HCT116 (cell line): ENCODE results near the gene GAB2.

ENCODE experiments used
- CBX3 ChIP-seq: IDR thresholded peaks from 2 replicates; pipeline ENCODE4 v1.6.1; 2012; ENCODE audit warnings: low read depth
- EZH2 ChIP-seq: fragments of 200-600 bp; sonication (generic); IDR thresholded peaks from 2 replicates; pipeline ENCODE4 v1.6.1; 2017; ENCODE audit warnings: antibody characterized with exemption, mixed run types
- EZH2phosphoT487 ChIP-seq: fragments of 200-600 bp; IDR thresholded peaks from 2 replicates; pipeline ENCODE4 v1.6.1; 2018; ENCODE audit warnings: antibody characterized with exemption, borderline replicate concordance
- MAX ChIP-seq: IDR thresholded peaks from 2 replicates; pipeline ENCODE4 v1.6.1; 2012
- POLR2A ChIP-seq: IDR thresholded peaks from 2 replicates; pipeline ENCODE4 v1.7.0; 2011; ENCODE audit warnings: borderline replicate concordance; ENCODE audit not compliant: insufficient read depth, insufficient read length; ENCODE audit errors: extremely low read depth
- POLR2AphosphoS5 ChIP-seq: IDR thresholded peaks from 2 replicates; pipeline ENCODE4 v1.6.1; 2011; ENCODE audit warnings: mild to moderate bottlenecking, low read depth, low read length, moderate library complexity
- SP1 ChIP-seq: IDR thresholded peaks from 2 replicates; pipeline ENCODE4 v1.6.1; 2012; ENCODE audit warnings: low read depth
- SRF ChIP-seq: IDR thresholded peaks from 2 replicates; pipeline ENCODE4 v1.6.1; 2012; ENCODE audit warnings: low read depth
- ZFX ChIP-seq: fragments of 450-650 bp; IDR thresholded peaks from 2 replicates; pipeline ENCODE4 v1.6.1; 2017
- TF ChIP-seq, protein P1 (sequence below): IDR thresholded peaks from 2 replicates; pipeline ENCODE4 v1.6.1; 2012; ENCODE audit warnings: low read depth
- TF ChIP-seq, protein P2 (sequence below), 3 experiments: fragments of 200-600 bp in 1 of 3; sonication (generic) in 1 of 3; IDR thresholded peaks in 2 of 3; conservative IDR thresholded peaks in 1 of 3; 2 replicates each; pipeline ENCODE4 v1.5.1; 2012 to 2017; ENCODE audit warnings: low read depth in 2 of 3, low read length in 2 of 3, antibody characterized with exemption in 1 of 3, borderline replicate concordance in 1 of 3, control low read depth in 1 of 3, mild to moderate bottlenecking in 1 of 3, mixed read lengths in 1 of 3, mixed run types in 1 of 3, moderate library complexity in 1 of 3; ENCODE audit not compliant: insufficient read depth in 1 of 3
- TF ChIP-seq, protein P3 (sequence below): IDR thresholded peaks from 2 replicates; pipeline ENCODE4 v1.6.1; 2011; ENCODE audit warnings: mild to moderate bottlenecking, low read length, moderate library complexity; ENCODE audit not compliant: insufficient replicate concordance; ENCODE audit errors: extremely low read depth

- TF ChIP-seq, protein P1, sequence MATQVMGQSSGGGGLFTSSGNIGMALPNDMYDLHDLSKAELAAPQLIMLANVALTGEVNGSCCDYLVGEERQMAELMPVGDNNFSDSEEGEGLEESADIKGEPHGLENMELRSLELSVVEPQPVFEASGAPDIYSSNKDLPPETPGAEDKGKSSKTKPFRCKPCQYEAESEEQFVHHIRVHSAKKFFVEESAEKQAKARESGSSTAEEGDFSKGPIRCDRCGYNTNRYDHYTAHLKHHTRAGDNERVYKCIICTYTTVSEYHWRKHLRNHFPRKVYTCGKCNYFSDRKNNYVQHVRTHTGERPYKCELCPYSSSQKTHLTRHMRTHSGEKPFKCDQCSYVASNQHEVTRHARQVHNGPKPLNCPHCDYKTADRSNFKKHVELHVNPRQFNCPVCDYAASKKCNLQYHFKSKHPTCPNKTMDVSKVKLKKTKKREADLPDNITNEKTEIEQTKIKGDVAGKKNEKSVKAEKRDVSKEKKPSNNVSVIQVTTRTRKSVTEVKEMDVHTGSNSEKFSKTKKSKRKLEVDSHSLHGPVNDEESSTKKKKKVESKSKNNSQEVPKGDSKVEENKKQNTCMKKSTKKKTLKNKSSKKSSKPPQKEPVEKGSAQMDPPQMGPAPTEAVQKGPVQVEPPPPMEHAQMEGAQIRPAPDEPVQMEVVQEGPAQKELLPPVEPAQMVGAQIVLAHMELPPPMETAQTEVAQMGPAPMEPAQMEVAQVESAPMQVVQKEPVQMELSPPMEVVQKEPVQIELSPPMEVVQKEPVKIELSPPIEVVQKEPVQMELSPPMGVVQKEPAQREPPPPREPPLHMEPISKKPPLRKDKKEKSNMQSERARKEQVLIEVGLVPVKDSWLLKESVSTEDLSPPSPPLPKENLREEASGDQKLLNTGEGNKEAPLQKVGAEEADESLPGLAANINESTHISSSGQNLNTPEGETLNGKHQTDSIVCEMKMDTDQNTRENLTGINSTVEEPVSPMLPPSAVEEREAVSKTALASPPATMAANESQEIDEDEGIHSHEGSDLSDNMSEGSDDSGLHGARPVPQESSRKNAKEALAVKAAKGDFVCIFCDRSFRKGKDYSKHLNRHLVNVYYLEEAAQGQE, result no peak
- no peak for TF ChIP-seq EZH2phosphoT487
- TF ChIP-seq, protein P2, sequence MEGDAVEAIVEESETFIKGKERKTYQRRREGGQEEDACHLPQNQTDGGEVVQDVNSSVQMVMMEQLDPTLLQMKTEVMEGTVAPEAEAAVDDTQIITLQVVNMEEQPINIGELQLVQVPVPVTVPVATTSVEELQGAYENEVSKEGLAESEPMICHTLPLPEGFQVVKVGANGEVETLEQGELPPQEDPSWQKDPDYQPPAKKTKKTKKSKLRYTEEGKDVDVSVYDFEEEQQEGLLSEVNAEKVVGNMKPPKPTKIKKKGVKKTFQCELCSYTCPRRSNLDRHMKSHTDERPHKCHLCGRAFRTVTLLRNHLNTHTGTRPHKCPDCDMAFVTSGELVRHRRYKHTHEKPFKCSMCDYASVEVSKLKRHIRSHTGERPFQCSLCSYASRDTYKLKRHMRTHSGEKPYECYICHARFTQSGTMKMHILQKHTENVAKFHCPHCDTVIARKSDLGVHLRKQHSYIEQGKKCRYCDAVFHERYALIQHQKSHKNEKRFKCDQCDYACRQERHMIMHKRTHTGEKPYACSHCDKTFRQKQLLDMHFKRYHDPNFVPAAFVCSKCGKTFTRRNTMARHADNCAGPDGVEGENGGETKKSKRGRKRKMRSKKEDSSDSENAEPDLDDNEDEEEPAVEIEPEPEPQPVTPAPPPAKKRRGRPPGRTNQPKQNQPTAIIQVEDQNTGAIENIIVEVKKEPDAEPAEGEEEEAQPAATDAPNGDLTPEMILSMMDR (IDR thresholded peaks at IDR 0.05 in 2 of 3, conservative IDR thresholded peaks at IDR 0.05 in 1 of 3; ENCODE audit: borderline replicate concordance in 1 of 3, insufficient read depth in 1 of 3, low read depth in 2 of 3, low read length in 2 of 3), result no peak
- TF ChIP-seq SRF, result no peak
- no peak for TF ChIP-seq POLR2AphosphoS5
- no peak for TF ChIP-seq EZH2
- TF ChIP-seq POLR2A, result no peak
- TF ChIP-seq ZFX, result no peak
- no peak for TF ChIP-seq SP1
- TF ChIP-seq, protein P3, sequence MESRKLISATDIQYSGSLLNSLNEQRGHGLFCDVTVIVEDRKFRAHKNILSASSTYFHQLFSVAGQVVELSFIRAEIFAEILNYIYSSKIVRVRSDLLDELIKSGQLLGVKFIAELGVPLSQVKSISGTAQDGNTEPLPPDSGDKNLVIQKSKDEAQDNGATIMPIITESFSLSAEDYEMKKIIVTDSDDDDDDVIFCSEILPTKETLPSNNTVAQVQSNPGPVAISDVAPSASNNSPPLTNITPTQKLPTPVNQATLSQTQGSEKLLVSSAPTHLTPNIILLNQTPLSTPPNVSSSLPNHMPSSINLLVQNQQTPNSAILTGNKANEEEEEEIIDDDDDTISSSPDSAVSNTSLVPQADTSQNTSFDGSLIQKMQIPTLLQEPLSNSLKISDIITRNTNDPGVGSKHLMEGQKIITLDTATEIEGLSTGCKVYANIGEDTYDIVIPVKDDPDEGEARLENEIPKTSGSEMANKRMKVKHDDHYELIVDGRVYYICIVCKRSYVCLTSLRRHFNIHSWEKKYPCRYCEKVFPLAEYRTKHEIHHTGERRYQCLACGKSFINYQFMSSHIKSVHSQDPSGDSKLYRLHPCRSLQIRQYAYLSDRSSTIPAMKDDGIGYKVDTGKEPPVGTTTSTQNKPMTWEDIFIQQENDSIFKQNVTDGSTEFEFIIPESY, result no peak
- no peak for TF ChIP-seq MAX
- no peak for TF ChIP-seq CBX3
Observed at GRCh38 chr11:78380615-78381051, 37.0 kb downstream of the GAB2 start.
